Measurements from ENCODE around the gene KDM2B. TPM values are rescaled to one million over a fixed set of nuclear protein-coding genes. Genes with fewer than 3 reads are reported as not detected.
"Not testable (repeated sequence)": the region's sequence is repeated elsewhere in the genome, so short reads cannot be mapped to it uniquely, and the experiment has no call there.

Gene KDM2B
- total RNA-seq, 1 donor from 2014 or later: 20.0 TPM

DNA sequence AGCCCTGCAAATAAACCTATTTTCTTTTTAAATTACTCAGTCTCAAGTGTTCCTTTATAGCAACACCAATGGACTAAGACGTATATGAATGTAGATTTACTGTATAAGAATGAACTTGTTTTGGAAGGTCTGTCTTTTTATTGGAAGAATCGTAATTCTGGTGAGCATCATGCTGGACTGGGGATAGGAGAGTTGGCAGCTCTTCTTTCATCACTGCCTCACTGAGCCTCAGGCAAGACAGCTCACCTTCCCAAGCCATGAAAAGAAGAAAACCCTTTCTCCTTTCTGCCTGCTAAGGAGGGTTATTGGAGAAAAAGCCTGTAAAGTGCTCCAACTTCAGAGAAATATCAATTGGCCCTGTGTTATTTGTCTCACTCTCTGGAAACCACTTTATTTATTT lies 190.0 kb downstream of the KDM2B start:
- no peak for DNase-seq (ENCODE audit: low read depth in 2 of 2)

DNA sequence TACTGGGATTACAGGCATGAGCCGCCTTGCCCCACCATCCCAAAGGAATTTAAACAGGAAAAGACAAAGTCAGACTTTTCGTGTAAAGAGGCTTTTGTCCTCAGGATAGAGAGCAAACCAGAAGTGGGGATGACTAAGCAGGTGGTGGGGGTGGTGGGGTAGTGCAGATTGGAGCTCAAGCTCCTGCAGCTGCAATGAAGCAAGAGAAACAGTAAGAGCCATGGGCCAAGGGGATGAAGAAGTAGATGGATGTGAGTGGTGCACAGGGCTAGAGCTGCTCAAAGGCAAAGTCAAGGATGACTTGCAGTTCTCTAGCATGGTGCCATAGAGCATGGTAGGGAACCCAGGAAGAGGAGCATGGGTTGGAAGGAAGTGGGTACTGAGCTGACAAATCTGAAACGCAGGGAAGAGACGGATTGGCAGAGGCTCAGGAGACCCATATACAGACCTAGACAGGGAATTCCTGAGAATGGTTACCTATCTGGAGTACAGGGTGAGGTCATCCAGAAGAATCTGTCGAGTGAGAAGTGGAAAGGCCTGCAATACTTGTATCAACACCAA lies 192.3 kb downstream of the KDM2B start:
- peak in 1 of 2 donors; percentile 92 for DNase-seq (ENCODE audit: low read depth in 2 of 2)

DNA sequence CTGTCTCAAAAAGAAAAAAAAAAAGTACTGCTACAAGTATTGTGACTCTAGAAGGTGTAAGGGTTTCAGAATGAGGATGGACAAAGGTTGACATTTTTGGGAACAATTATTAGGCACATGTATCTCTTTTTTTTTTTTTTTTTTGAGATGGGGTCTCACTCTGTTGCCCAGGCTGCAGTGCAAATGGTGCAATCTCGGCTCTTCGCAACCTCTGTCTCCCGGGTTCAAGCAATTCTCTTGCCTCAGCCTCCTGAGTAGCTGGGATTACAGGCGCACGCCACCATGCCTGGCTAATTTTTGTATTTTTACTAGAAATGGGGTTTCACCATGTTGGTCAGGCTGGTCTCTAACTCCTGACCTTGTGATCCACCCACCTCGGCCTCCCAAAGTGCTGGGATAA lies 195.9 kb downstream of the KDM2B start:
- not testable (repeated sequence) for DNase-seq (ENCODE audit: low read depth in 2 of 2)

DNA sequence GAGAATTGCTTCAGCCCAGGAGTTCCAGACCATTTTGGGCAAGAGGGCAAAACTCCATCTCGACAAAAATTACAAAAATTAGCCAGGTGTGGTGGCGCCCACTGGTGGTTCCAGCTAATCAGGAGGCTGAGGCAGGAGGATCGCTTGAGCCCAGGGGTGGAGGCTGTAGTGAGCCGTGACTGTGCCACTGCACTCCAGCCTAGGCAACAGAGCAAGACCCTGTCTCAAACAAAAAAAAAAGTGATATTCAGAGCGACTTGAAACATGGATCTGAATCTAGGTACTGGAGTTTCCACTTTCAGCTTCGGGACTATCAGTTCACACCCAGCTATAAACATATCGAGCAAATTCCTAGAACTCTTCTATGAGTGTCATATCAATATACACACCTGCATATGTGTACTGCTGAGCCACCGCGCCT lies 197.2 kb downstream of the KDM2B start:
- DNase-seq (ENCODE audit: low read depth in 2 of 2): no peak

DNA sequence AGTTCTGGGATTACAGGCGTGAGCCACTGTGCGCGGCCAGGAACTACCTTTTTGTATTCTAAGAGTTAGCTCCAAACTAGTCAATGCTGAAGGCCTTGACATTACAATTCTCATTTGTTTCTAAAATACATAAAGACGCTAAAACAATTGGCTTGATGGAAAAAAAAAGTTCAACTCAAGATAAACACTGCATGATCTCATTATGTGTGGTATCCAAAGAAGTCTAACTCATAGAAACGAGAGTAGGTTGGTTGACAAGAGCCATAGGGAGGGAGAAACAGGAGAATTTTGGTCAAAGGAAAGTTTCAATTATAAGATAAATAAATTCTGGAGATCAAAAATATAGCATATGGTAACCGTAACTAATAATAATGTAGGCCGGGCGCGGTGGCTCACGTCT lies 200.9 kb downstream of the KDM2B start:
- no peak for DNase-seq (ENCODE audit: low read depth in 2 of 2)

Other genes with a start within 250 kb of the KDM2B start
- 104 and 115 TPM in 2 replicates for gene ANAPC5, start 228.6 kb downstream of the KDM2B start, total RNA-seq
- 86.5 and 116 TPM in 2 replicates for gene RNF34, start 180.9 kb downstream of the KDM2B start, total RNA-seq
- 6.5 and 7.5 TPM in 2 replicates for gene ORAI1, start 45.5 kb upstream of the KDM2B start, total RNA-seq
- gene MORN3, start 88.6 kb upstream of the KDM2B start, total RNA-seq: under 0.01 and 0.44 TPM in 2 replicates
- 2.8 and 5.0 TPM in 2 replicates for gene TMEM120B, start 131.7 kb upstream of the KDM2B start, total RNA-seq
- 2.6 and 3.3 TPM in 2 replicates for gene RHOF, start 212.7 kb upstream of the KDM2B start, total RNA-seq
- 1.3 and 1.4 TPM in 2 replicates for gene SETD1B, start 223.0 kb upstream of the KDM2B start, total RNA-seq